ENCODE data around the gene KDM3B. TPM values are rescaled to one million over a fixed set of nuclear protein-coding genes. Genes with fewer than 3 reads are reported as not detected.

Gene KDM3B
- total and polyA plus RNA-seq, 9 of the 15 experiments (the other 6 are each of a cell fraction or from before 2014, with no cell fraction given): 13.8 to 62.8 (median 41.9) TPM

DNA sequence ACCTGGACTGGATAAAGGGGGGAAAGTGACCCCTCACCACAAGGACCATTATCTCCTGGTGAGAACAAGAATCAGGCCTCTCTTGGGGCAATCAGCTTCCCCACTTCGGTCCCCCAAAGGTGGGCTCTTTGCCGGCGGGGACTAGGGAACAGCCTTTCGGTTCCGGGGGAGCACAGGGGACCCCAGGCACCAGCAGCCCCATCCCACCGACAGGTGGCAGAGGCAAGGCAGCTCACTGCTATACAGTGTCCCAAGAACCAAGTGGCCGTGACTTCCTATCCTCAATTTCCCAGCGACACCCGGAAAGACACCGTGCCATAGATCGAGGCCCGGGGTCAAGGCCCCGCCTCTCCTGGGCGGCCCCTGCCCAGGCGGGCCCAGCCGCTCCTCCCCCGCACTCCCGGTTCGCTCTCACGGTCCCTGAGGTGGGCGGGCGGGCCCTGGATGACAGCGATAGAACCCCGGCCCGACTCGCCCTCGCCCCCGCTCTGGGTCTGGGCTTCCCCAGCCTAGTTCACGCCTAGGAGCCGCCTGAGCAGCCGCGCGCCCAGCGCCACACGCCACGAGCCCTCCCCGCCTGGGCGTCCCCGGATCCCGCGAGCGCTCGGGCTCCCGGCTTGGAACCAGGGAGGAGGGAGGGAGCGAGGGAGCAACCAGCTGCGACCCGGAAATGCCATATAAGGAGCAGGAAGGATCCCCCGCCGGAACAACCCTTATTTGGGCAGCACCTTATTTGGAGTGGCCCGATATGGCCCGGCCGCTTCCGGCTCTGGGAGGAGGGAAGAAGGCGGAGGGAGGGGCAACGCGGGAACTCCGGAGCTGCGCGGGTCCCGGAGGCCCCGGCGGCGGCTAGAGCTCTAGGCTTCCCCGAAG, 112.1 kb downstream of the KDM3B start (continued):
- TF ChIP-seq, protein P1, sequence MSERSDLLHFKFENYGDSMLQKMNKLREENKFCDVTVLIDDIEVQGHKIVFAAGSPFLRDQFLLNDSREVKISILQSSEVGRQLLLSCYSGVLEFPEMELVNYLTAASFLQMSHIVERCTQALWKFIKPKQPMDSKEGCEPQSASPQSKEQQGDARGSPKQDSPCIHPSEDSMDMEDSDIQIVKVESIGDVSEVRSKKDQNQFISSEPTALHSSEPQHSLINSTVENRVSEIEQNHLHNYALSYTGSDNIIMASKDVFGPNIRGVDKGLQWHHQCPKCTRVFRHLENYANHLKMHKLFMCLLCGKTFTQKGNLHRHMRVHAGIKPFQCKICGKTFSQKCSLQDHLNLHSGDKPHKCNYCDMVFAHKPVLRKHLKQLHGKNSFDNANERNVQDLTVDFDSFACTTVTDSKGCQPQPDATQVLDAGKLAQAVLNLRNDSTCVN (CRISPR knock-in tag; IDR thresholded peaks at IDR 0.05): no peak
- TF ChIP-seq NFYB (IDR thresholded peaks at IDR 0.05; ENCODE audit: extremely low read depth, insufficient read length) (no peak), KDM1A (IDR thresholded peaks at IDR 0.05) (no peak), ZNF785 (CRISPR knock-in tag; IDR thresholded peaks at IDR 0.05) (no peak), EZH2 (IDR thresholded peaks at IDR 0.05; ENCODE audit: borderline replicate concordance, low read depth, low read length) (peak; percentile 100), ZNF780A (CRISPR knock-in tag; IDR thresholded peaks at IDR 0.05) (no peak), CAMTA2 (CRISPR knock-in tag; conservative IDR thresholded peaks at IDR 0.05) (no peak), ZNF3 (CRISPR knock-in tag; IDR thresholded peaks at IDR 0.05) (no peak), MTA1 (IDR thresholded peaks at IDR 0.05; ENCODE audit: borderline replicate concordance) (peak; percentile 74), MEIS2 (IDR thresholded peaks at IDR 0.05; ENCODE audit: partially characterized antibody) (peak; percentile 21), FIP1L1 (IDR thresholded peaks at IDR 0.05; ENCODE audit: low read depth, low read length, poor library complexity, severe bottlenecking) (peak; percentile 61), MYBL2 (IDR thresholded peaks at IDR 0.05; ENCODE audit: low read depth) (no peak), MYBL2 (CRISPR knock-in tag; IDR thresholded peaks at IDR 0.05; ENCODE audit: borderline replicate concordance) (no peak), ZNF584 (CRISPR knock-in tag; IDR thresholded peaks at IDR 0.05; ENCODE audit: low read depth) (no peak), ZNF212 (CRISPR knock-in tag; IDR thresholded peaks at IDR 0.05) (no peak), LARP7 (IDR thresholded peaks at IDR 0.05) (no peak), ZNF77 (CRISPR knock-in tag; IDR thresholded peaks at IDR 0.05) (no peak), SMARCE1 (IDR thresholded peaks at IDR 0.05) (peak; percentile 25; the same call in 1 of the 2 replicates), KDM2B (CRISPR knock-in tag; IDR thresholded peaks at IDR 0.05) (no peak), RBM15 (IDR thresholded peaks at IDR 0.05; ENCODE audit: insufficient read depth, low read length) (no peak)
- TF ChIP-seq, protein P2, sequence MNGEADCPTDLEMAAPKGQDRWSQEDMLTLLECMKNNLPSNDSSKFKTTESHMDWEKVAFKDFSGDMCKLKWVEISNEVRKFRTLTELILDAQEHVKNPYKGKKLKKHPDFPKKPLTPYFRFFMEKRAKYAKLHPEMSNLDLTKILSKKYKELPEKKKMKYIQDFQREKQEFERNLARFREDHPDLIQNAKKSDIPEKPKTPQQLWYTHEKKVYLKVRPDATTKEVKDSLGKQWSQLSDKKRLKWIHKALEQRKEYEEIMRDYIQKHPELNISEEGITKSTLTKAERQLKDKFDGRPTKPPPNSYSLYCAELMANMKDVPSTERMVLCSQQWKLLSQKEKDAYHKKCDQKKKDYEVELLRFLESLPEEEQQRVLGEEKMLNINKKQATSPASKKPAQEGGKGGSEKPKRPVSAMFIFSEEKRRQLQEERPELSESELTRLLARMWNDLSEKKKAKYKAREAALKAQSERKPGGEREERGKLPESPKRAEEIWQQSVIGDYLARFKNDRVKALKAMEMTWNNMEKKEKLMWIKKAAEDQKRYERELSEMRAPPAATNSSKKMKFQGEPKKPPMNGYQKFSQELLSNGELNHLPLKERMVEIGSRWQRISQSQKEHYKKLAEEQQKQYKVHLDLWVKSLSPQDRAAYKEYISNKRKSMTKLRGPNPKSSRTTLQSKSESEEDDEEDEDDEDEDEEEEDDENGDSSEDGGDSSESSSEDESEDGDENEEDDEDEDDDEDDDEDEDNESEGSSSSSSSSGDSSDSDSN (IDR thresholded peaks at IDR 0.05; ENCODE audit: borderline replicate concordance in 1 of 2, low read depth in 2 of 2, low read length in 2 of 2): no peak
- TF ChIP-seq, protein P3, sequence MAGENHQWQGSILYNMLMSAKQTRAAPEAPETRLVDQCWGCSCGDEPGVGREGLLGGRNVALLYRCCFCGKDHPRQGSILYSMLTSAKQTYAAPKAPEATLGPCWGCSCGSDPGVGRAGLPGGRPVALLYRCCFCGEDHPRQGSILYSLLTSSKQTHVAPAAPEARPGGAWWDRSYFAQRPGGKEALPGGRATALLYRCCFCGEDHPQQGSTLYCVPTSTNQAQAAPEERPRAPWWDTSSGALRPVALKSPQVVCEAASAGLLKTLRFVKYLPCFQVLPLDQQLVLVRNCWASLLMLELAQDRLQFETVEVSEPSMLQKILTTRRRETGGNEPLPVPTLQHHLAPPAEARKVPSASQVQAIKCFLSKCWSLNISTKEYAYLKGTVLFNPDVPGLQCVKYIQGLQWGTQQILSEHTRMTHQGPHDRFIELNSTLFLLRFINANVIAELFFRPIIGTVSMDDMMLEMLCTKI (IDR thresholded peaks at IDR 0.05; ENCODE audit: partially characterized antibody): no peak
